ENCODE data around the gene BRME1. TPM values are rescaled to one million over a fixed set of nuclear protein-coding genes. Genes with fewer than 3 reads are reported as not detected.
A peak's percentile ranks its signal among the peaks of the same experiment; 100 is the strongest.

BRME1 gene
- polyA plus RNA-seq, 1 experiment = 0.94 TPM

GRCh38 chr19:13883516-13884064 lies 22.3 kb downstream of the BRME1 start:
- TF ChIP-seq CTCF (IDR thresholded peaks at IDR 0.05; ENCODE audit: insufficient read depth, low read depth, low read length) = peak; percentile 30
- POLR2A ChIA-PET = no interaction called here
- H3K36me3 ChIP-seq (ENCODE audit: control insufficient read depth, insufficient read depth, low read length) = no peaks in the 10 kb centered on the region
- no peak for DNase-seq (ENCODE audit: low read depth)
- CTCF ChIA-PET = interaction anchor here (0.5 to 0.9 kb wide), 3 partner anchors 73 to 929 kb away, joined by 3 read pairs; no protein-coding TSS in a partner anchor
- no peaks in the 10 kb centered on the region for H3K27me3 ChIP-seq (ENCODE audit: control insufficient read depth, insufficient read depth, low read length)
- H3K4me3 ChIP-seq (ENCODE audit: low read depth, low read length) = no peak overlapping the region

GRCh38 chr19:13882836-13883235 lies 23.1 kb downstream of the BRME1 start:
- no peaks in the 10 kb centered on the region for H3K27me3 ChIP-seq (ENCODE audit: control insufficient read depth, insufficient read depth, low read length)
- no peak for DNase-seq (ENCODE audit: low read depth)
- TF ChIP-seq CTCF (IDR thresholded peaks at IDR 0.05; ENCODE audit: insufficient read depth, low read depth, low read length) = no peak
- CTCF ChIA-PET = interaction anchor here (0.6 to 6.3 kb wide), 7 partner anchors 16 to 189 kb away, joined by 3 to 89 read pairs (median 9); partner anchors contain the start of gene MISP3
- no peak overlapping the region for H3K4me3 ChIP-seq (ENCODE audit: low read depth, low read length)
- no peaks in the 10 kb centered on the region for H3K36me3 ChIP-seq (ENCODE audit: control insufficient read depth, insufficient read depth, low read length)
- POLR2A ChIA-PET = no interaction called here

GRCh38 chr19:13882419-13882795 lies 23.5 kb downstream of the BRME1 start:
- no peak for TF ChIP-seq CTCF (IDR thresholded peaks at IDR 0.05; ENCODE audit: insufficient read depth, low read depth, low read length)
- H3K4me3 ChIP-seq (ENCODE audit: low read depth, low read length) = no peak overlapping the region
- ChIA-PET POLR2A (no interaction called here), CTCF (interaction anchor here (0.6 to 6.3 kb wide), 14 partner anchors 9 to 524 kb away, joined by 3 to 89 read pairs (median 6); partner anchors contain the start of gene MISP3)
- H3K27me3 ChIP-seq (ENCODE audit: control insufficient read depth, insufficient read depth, low read length) = no peaks in the 10 kb centered on the region
- no peaks in the 10 kb centered on the region for H3K36me3 ChIP-seq (ENCODE audit: control insufficient read depth, insufficient read depth, low read length)
- no peak for DNase-seq (ENCODE audit: low read depth)

GRCh38 chr19:13881692-13882418 lies 24.1 kb downstream of the BRME1 start:
- no peak overlapping the region for H3K4me3 ChIP-seq (ENCODE audit: low read depth, low read length)
- ChIA-PET CTCF (interaction anchor here (0.6 to 6.3 kb wide), 20 partner anchors 10 to 525 kb away, joined by 3 to 89 read pairs (median 6); partner anchors contain the start of gene MISP3), POLR2A (no interaction called here)
- no peaks in the 10 kb centered on the region for H3K36me3 ChIP-seq (ENCODE audit: control insufficient read depth, insufficient read depth, low read length)
- no peak for TF ChIP-seq CTCF (IDR thresholded peaks at IDR 0.05; ENCODE audit: insufficient read depth, low read depth, low read length)
- no peak for DNase-seq (ENCODE audit: low read depth)
- H3K27me3 ChIP-seq (ENCODE audit: control insufficient read depth, insufficient read depth, low read length) = no peaks in the 10 kb centered on the region

- Histone ChIP-seq H3K4me3 (ENCODE audit: low read depth, low read length) (no peak overlapping the region), H3K27me3 (ENCODE audit: control insufficient read depth, insufficient read depth, low read length) (no peaks in the 10 kb centered on the region), H3K36me3 (ENCODE audit: control insufficient read depth, insufficient read depth, low read length) (no peaks in the 10 kb centered on the region)
- no peak for TF ChIP-seq CTCF (IDR thresholded peaks at IDR 0.05; ENCODE audit: insufficient read depth, low read depth, low read length)
- POLR2A ChIA-PET = no interaction called here
- CTCF ChIA-PET = interaction anchor here (0.8 to 6.3 kb wide), 29 partner anchors 10 to 266 kb away, joined by 3 to 89 read pairs (median 5); partner anchors contain the start of genes ASF1B and MISP3
- DNase-seq (ENCODE audit: low read depth) = no peak
Measured at GRCh38 chr19:13881251-13881691, 24.6 kb downstream of the BRME1 start.

Measured in BJ (cell line).